Measurements from ENCODE around the gene TMEM196. TPM values are rescaled to one million over a fixed set of nuclear protein-coding genes. Genes with fewer than 3 reads are reported as not detected.

TMEM196 gene
- total and polyA plus RNA-seq, 9 of the 15 experiments (the other 6 are each of a cell fraction or from before 2014, with no cell fraction given): not detected

GRCh38 chr7:19677180-19677579, 96.2 kb downstream of the TMEM196 start (continued):
- TF ChIP-seq ZNF217 (CRISPR knock-in tag; IDR thresholded peaks at IDR 0.05): no peak
- TF ChIP-seq, protein P1, sequence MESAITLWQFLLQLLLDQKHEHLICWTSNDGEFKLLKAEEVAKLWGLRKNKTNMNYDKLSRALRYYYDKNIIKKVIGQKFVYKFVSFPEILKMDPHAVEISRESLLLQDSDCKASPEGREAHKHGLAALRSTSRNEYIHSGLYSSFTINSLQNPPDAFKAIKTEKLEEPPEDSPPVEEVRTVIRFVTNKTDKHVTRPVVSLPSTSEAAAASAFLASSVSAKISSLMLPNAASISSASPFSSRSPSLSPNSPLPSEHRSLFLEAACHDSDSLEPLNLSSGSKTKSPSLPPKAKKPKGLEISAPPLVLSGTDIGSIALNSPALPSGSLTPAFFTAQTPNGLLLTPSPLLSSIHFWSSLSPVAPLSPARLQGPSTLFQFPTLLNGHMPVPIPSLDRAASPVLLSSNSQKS (CRISPR knock-in tag; IDR thresholded peaks at IDR 0.05): no peak
- TF ChIP-seq FOXA1 (IDR thresholded peaks at IDR 0.05; ENCODE audit: borderline replicate concordance): no peak
- peak in 1 of 3 experiments; percentile 38; a peak in 2 of 6 replicates for TF ChIP-seq ZBTB11 (CRISPR knock-in tag; IDR thresholded peaks at IDR 0.05)
- TF ChIP-seq ETV1 (tag; conservative IDR thresholded peaks at IDR 0.05; ENCODE audit: low read depth): no peak
- TF ChIP-seq ZNF3 (CRISPR knock-in tag; IDR thresholded peaks at IDR 0.05): no peak
- TF ChIP-seq, protein P2, sequence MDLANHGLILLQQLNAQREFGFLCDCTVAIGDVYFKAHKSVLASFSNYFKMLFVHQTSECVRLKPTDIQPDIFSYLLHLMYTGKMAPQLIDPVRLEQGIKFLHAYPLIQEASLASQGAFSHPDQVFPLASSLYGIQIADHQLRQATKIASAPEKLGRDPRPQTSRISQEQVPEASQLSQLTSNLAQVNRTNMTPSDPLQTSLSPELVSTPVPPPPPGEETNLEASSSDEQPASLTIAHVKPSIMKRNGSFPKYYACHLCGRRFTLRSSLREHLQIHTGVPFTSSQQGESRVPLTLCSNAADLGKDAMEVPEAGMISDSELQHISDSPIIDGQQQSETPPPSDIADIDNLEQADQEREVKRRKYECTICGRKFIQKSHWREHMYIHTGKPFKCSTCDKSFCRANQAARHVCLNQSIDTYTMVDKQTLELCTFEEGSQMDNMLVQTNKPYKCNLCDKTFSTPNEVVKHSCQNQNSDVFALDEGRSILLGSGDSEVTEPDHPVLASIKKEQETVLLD (IDR thresholded peaks at IDR 0.05): no peak
- TF ChIP-seq ZNF263 (CRISPR knock-in tag; IDR thresholded peaks at IDR 0.05; ENCODE audit: borderline replicate concordance): no peak
- TF ChIP-seq MYBL2 (IDR thresholded peaks at IDR 0.05; ENCODE audit: low read depth): no peak
- no peak for TF ChIP-seq MYBL2 (CRISPR knock-in tag; IDR thresholded peaks at IDR 0.05; ENCODE audit: borderline replicate concordance)
- no peak for TF ChIP-seq KHSRP (IDR thresholded peaks at IDR 0.05)
- no peak for TF ChIP-seq ELF2 (CRISPR knock-in tag; IDR thresholded peaks at IDR 0.05)
- 0 out of 2 replicates have a peak, but pooled peaks have one; percentile 26 for TF ChIP-seq ZNF589 (CRISPR knock-in tag; IDR thresholded peaks at IDR 0.05; ENCODE audit: low read depth)
- TF ChIP-seq ESRRB (CRISPR knock-in tag; IDR thresholded peaks at IDR 0.05; ENCODE audit: borderline replicate concordance): no peak
- no peak for TF ChIP-seq COPS2 (conservative IDR thresholded peaks at IDR 0.05)
- TF ChIP-seq ID3 (CRISPR knock-in tag; IDR thresholded peaks at IDR 0.05): no peak
- no peak for TF ChIP-seq ID3 (tag; IDR thresholded peaks at IDR 0.05)
- no peak for TF ChIP-seq HDAC3 (IDR thresholded peaks at IDR 0.05; ENCODE audit: borderline replicate concordance, partially characterized antibody)
- TF ChIP-seq GTF2E2 (tag; IDR thresholded peaks at IDR 0.05): no peak
- TF ChIP-seq ZNF766 (CRISPR knock-in tag; conservative IDR thresholded peaks at IDR 0.05): 0 out of 2 replicates have a peak, but pooled peaks have one; percentile 46
- no peak for TF ChIP-seq KLF16 (IDR thresholded peaks at IDR 0.05)
- peak; percentile 64 for TF ChIP-seq MEIS2 (IDR thresholded peaks at IDR 0.05; ENCODE audit: partially characterized antibody)
- TF ChIP-seq POLR2G (IDR thresholded peaks at IDR 0.05; ENCODE audit: low read depth, low read length): no peak

All from K562 (cell line).